NT2/D1 (cell line): ENCODE results near the gene KREMEN1.

Source experiments
- DNase-seq: peaks from one replicate; pipeline ENCODE4 v3.0.0-alpha.2; 2011; ENCODE audit warnings: low read depth, low spot score
- H3K27me3 ChIP-seq: 2 replicates; pipeline ENCODE4 v1.6.0; 2011; ENCODE audit warnings: mild to moderate bottlenecking; ENCODE audit not compliant: insufficient read length, insufficient read depth
- H3K36me3 ChIP-seq: 2 replicates; pipeline ENCODE4 v1.6.1; 2011; ENCODE audit warnings: mild to moderate bottlenecking, low read length, mixed read lengths; ENCODE audit not compliant: insufficient read depth, insufficient read length
- H3K4me1 ChIP-seq: 2 replicates; pipeline ENCODE4 v1.5.1; 2011; ENCODE audit not compliant: insufficient read depth, insufficient read length
- H3K4me3 ChIP-seq: 2 replicates; pipeline ENCODE4 v1.5.1; 2011; ENCODE audit warnings: low read depth; ENCODE audit not compliant: insufficient read length
- H3K9ac ChIP-seq: 2 replicates; pipeline ENCODE4 v1.6.0; 2011; ENCODE audit warnings: low read depth; ENCODE audit not compliant: insufficient read length
- H3K9me3 ChIP-seq: 2 replicates; pipeline ENCODE4 v1.5.1; 2011; ENCODE audit warnings: mild to moderate bottlenecking, low read length; ENCODE audit not compliant: insufficient read depth
- SUZ12 ChIP-seq: IDR thresholded peaks from 2 replicates; pipeline ENCODE4 v1.6.1; 2011; ENCODE audit not compliant: insufficient read length, insufficient read depth; ENCODE audit errors: extremely low read depth
- YY1 ChIP-seq: IDR thresholded peaks from 2 replicates; pipeline ENCODE4 v1.6.1; 2011; ENCODE audit not compliant: insufficient read length, insufficient read depth
- ZNF274 ChIP-seq: IDR thresholded peaks from 2 replicates; pipeline ENCODE4 v1.6.1; 2011; ENCODE audit warnings: mild to moderate bottlenecking, low read depth, low read length

The KREMEN1 gene

DNA sequence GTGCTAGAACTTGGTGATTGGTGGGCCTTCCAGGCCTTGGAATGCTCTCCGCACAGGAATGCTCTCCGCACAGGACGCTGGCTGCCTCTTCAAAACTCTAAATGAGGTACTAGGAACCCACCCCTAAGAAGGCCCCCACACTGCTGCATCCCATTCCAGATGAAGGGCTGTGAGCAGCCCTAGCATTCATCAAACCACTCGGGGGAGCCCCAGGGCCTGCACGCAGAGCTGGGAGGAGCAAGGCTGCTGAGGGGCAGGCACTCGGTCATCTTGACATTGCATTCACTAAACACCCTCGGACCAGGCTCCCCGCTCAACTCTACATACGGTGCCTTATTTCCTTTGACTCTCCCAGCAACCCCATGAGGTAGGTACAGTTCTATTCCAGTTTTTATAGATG lies 83.7 kb downstream of the KREMEN1 start:
- Histone ChIP-seq H3K4me1 (peaks cover 2% of the 10 kb centered on the region), H3K27me3 (no peaks in the 10 kb centered on the region), H3K9me3 (no peaks in the 10 kb centered on the region), H3K9ac (no peak overlapping the region), H3K36me3 (no peaks in the 10 kb centered on the region), H3K4me3 (no peak overlapping the region)
- DNase-seq, result no peak
- TF ChIP-seq ZNF274, result no peak
- no peak for TF ChIP-seq SUZ12
- TF ChIP-seq YY1, result no peak

- H3K36me3 ChIP-seq, result no peaks in the 10 kb centered on the region
- H3K9ac ChIP-seq, result no peak overlapping the region
- H3K4me1 ChIP-seq, result peaks cover 2% of the 10 kb centered on the region
- no peaks in the 10 kb centered on the region for H3K27me3 ChIP-seq
- TF ChIP-seq SUZ12, result no peak
- TF ChIP-seq ZNF274, result no peak
- no peak overlapping the region for H3K4me3 ChIP-seq
- no peak for DNase-seq
- H3K9me3 ChIP-seq, result no peaks in the 10 kb centered on the region
These were observed 85.1 kb downstream of the KREMEN1 start for GRCh38 chr22:29157759-29158535.

DNA sequence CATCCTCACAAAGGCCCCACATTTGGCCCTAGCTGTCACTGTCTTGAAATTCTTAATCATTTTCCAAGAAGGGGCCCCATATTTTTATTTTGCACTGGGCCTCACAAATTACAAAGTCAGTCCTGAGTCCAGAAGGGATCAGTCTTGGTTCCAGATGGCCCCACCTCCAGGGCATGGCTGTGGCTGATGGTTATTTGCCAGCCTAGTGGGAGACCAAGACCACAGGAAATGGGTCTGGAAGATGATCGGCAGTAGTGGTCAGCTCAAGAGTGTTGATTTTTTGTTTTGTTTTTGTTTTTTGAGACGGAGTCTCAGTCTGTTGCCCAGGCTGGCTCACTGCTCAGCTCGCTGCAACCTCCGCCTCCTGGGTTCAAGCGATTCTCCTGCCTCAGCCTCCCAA lies 85.7 kb downstream of the KREMEN1 start:
- H3K27me3 ChIP-seq, result no peaks in the 10 kb centered on the region
- TF ChIP-seq SUZ12, result no peak
- no peak for TF ChIP-seq ZNF274
- TF ChIP-seq YY1, result no peak
- H3K4me3 ChIP-seq, result no peak overlapping the region
- H3K36me3 ChIP-seq, result no peaks in the 10 kb centered on the region
- H3K9ac ChIP-seq, result no peak overlapping the region
- DNase-seq, result no peak
- no peaks in the 10 kb centered on the region for H3K4me1 ChIP-seq
- no peaks in the 10 kb centered on the region for H3K9me3 ChIP-seq

DNA sequence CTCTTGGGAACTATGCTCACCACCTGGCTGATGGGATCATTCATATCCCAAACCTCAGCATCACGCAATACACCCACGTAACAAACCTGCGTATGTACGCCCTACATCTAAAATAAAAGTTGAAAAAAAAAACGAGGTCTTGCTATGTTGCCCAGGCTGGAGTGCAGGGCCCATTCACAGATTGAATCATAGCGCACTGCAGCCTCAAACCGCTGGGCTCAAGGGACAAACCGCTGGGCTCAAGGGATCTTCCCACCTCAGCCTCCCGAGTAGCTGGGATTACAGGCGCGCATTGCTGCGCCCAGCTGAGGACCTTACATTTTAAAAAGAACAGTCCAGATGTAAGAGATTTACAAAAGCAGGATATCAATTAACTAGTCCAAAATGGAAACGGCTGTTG lies 91.0 kb downstream of the KREMEN1 start:
- no peak overlapping the region for H3K9ac ChIP-seq
- no peak for DNase-seq
- TF ChIP-seq SUZ12 (no peak), ZNF274 (no peak), YY1 (no peak)
- H3K4me1 ChIP-seq, result no peaks in the 10 kb centered on the region
- H3K27me3 ChIP-seq, result no peaks in the 10 kb centered on the region
- H3K36me3 ChIP-seq, result no peaks in the 10 kb centered on the region
- no peaks in the 10 kb centered on the region for H3K9me3 ChIP-seq
- no peak overlapping the region for H3K4me3 ChIP-seq

DNA sequence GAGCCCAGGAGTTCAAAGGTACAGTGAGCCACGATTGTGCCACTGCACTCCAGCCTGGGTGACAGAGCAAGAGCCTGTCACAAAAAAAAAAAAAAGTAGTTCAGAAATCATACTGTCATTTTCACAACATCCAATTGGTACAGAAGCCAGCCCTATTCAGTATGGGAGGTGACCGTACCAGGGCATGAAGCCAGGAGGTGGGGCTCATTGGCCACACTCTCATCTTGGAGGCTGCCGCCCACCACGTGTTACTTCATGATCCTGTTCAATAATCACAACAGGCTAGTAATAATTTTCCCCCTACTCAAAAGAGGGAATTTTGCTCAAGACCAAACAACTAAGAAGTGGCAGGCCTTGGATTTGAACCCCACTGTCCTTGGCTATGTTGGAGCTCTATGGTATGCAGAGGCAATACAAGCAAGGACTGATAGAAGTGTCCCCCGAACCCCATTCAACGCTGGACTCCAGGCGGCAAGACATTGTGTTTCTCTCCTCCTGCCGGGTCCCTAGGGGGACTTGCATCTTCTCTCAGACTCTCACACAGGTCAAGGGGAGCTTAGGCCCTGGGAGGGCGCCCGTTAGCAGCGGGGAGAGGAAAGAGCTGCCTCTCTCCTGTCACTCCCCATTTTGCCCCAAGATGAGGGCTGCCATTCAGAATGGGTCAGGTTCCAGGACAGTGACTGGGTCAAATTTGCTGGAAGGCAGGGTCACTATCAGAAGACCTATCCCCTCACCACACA lies 92.7 kb downstream of the KREMEN1 start:
- Histone ChIP-seq H3K4me3 (no peak overlapping the region), H3K27me3 (no peaks in the 10 kb centered on the region), H3K36me3 (no peaks in the 10 kb centered on the region), H3K4me1 (no peaks in the 10 kb centered on the region), H3K9me3 (no peaks in the 10 kb centered on the region), H3K9ac (no peak overlapping the region)
- DNase-seq, result no peak
- TF ChIP-seq SUZ12 (no peak), ZNF274 (no peak), YY1 (no peak)

GRCh38 chr22:29166180-29166579 lies 93.3 kb downstream of the KREMEN1 start:
- DNase-seq, result no peak
- Histone ChIP-seq H3K4me1 (no peaks in the 10 kb centered on the region), H3K36me3 (no peaks in the 10 kb centered on the region), H3K9ac (no peak overlapping the region), H3K4me3 (no peak overlapping the region), H3K27me3 (no peaks in the 10 kb centered on the region), H3K9me3 (no peaks in the 10 kb centered on the region)
- TF ChIP-seq ZNF274 (no peak), SUZ12 (no peak), YY1 (no peak)
